Astrocyte (in vitro differentiated cells and primary cell): ENCODE measurements around the gene CERCAM. TPM values are rescaled to one million over a fixed set of nuclear protein-coding genes. Genes with fewer than 3 reads are reported as not detected.
A peak's percentile ranks its signal among the peaks of the same experiment; 100 is the strongest.

Experiments used
- DNase-seq: peaks from one replicate; pipeline ENCODE4 v3.0.0-alpha.2; 2010; ENCODE audit warnings: low read depth
- FAIRE-seq: peaks from 2 replicates; lab custom pipeline; 2011; peaks lifted over from hg19 to GRCh38; lab: Jason Lieb, UNC
- H2AFZ ChIP-seq: 2 replicates; pipeline ENCODE4 v1.6.0; 2012; ENCODE audit warnings: low read depth, low read length, inconsistent platforms
- H3K27ac ChIP-seq: 2 replicates; pipeline ENCODE4 v1.5.1; 2011; ENCODE audit warnings: low read depth, low read length, inconsistent platforms
- H3K27me3 ChIP-seq: 2 replicates; pipeline ENCODE4 v1.6.0; 2011; ENCODE audit warnings: low read length, inconsistent platforms; ENCODE audit not compliant: insufficient read depth
- H3K36me3 ChIP-seq: 2 replicates; pipeline ENCODE4 v1.5.1; 2011; ENCODE audit warnings: low read length, inconsistent platforms; ENCODE audit not compliant: insufficient read depth
- H3K4me1 ChIP-seq: 2 replicates; pipeline ENCODE4 v1.5.1; 2011; ENCODE audit warnings: low read length, inconsistent platforms; ENCODE audit not compliant: insufficient read depth
- H3K4me2 ChIP-seq: 2 replicates; pipeline ENCODE4 v1.6.0; 2012; ENCODE audit warnings: low read length, inconsistent platforms
- H3K4me3 ChIP-seq: 2 replicates; pipeline ENCODE4 v1.5.1; 2011; ENCODE audit warnings: low read depth, mild to moderate bottlenecking, low read length, inconsistent platforms; ENCODE audit not compliant: insufficient read depth
- H3K79me2 ChIP-seq: 2 replicates; pipeline ENCODE4 v1.6.0; 2012; ENCODE audit warnings: mild to moderate bottlenecking, low read length, inconsistent platforms; ENCODE audit not compliant: insufficient read depth
- H3K9ac ChIP-seq: 2 replicates; pipeline ENCODE4 v1.6.0; 2012; ENCODE audit warnings: mild to moderate bottlenecking, low read length, inconsistent platforms
- H3K9me3 ChIP-seq: 2 replicates; pipeline ENCODE4 v1.5.1; 2012; ENCODE audit warnings: low read depth, mild to moderate bottlenecking, low read length, inconsistent platforms; ENCODE audit not compliant: insufficient read depth
- H4K20me1 ChIP-seq: 2 replicates; pipeline ENCODE4 v1.6.0; 2012; ENCODE audit warnings: low read length, inconsistent platforms; ENCODE audit not compliant: insufficient read depth
- H3K27ac Mint-ChIP-seq: one replicate; pipeline ENCODE4 v1.8.0; 2021; ENCODE audit warnings: mild to moderate bottlenecking, mixed read lengths; ENCODE audit not compliant: unreplicated experiment
- H3K27me3 Mint-ChIP-seq: one replicate; pipeline ENCODE4 v1.8.0; 2021; ENCODE audit warnings: low read depth, mixed read lengths; ENCODE audit not compliant: unreplicated experiment
- H3K36me3 Mint-ChIP-seq: one replicate; pipeline ENCODE4 v1.8.0; 2021; ENCODE audit warnings: low read depth, mixed read lengths; ENCODE audit not compliant: unreplicated experiment
- H3K4me1 Mint-ChIP-seq: one replicate; pipeline ENCODE4 v1.8.0; 2021; ENCODE audit warnings: low read depth, mixed read lengths; ENCODE audit not compliant: unreplicated experiment
- H3K4me3 Mint-ChIP-seq: one replicate; pipeline ENCODE4 v1.8.0; 2021; ENCODE audit warnings: mild to moderate bottlenecking, moderate library complexity, mixed read lengths; ENCODE audit not compliant: unreplicated experiment
- H3K9me3 Mint-ChIP-seq: one replicate; pipeline ENCODE4 v1.8.0; 2021; ENCODE audit warnings: mild to moderate bottlenecking, mixed read lengths; ENCODE audit not compliant: unreplicated experiment
- CTCF ChIP-seq: IDR thresholded peaks from 2 replicates; pipeline ENCODE4 v1.5.1; 2011; ENCODE audit warnings: low read depth, mild to moderate bottlenecking, inconsistent platforms, low read length, moderate library complexity; ENCODE audit not compliant: insufficient read depth
- EZH2 ChIP-seq: IDR thresholded peaks from 2 replicates; pipeline ENCODE4 v1.6.1; 2012; ENCODE audit warnings: mild to moderate bottlenecking, low read length, inconsistent platforms; ENCODE audit not compliant: insufficient read depth
- total RNA-seq: library from RNA; stranded (reverse); gene quantifications from 2 replicates; pipeline ENCODE4 v1.2.1, GENCODE V29; 2021

Gene CERCAM
- total RNA-seq, 1 donor from 2014 or later: 66.1 TPM

- Histone ChIP-seq H3K4me3 (peak overlapping the region; percentile 83), H3K9ac (peak overlapping the region; percentile 82), H4K20me1 (peaks cover 23% of the 10 kb centered on the region), H3K27ac (no peak overlapping the region), H3K79me2 (peaks cover 32% of the 10 kb centered on the region), H3K36me3 (peaks cover 11% of the 10 kb centered on the region), H2AFZ (peak overlapping the region; percentile 26), H3K4me2 (peak overlapping the region; percentile 85), H3K4me1 (peaks cover 12% of the 10 kb centered on the region), H3K27me3 (no peaks in the 10 kb centered on the region), H3K9me3 (no peaks in the 10 kb centered on the region)
- Mint-ChIP-seq H3K4me3 (peak overlapping the region; percentile 88), H3K27me3 (peaks cover 2% of the 10 kb centered on the region), H3K27ac (peak overlapping the region; percentile 41), H3K4me1 (peaks cover 2% of the 10 kb centered on the region), H3K36me3 (peaks cover 12% of the 10 kb centered on the region), H3K9me3 (peaks cover 1% of the 10 kb centered on the region)
- no peak for FAIRE-seq
- DNase-seq: no peak
- TF ChIP-seq CTCF (no peak), EZH2 (no peak)
These were observed 36.5 kb downstream of the CERCAM start for GRCh38 chr9:128457207-128457606.

GRCh38 chr9:128459011-128459410, 38.4 kb downstream of the CERCAM start:
- Histone ChIP-seq H3K4me2 (no peak overlapping the region), H3K27me3 (no peaks in the 10 kb centered on the region), H3K9ac (no peak overlapping the region), H3K4me1 (peaks cover 12% of the 10 kb centered on the region), H3K27ac (no peak overlapping the region), H3K36me3 (peaks cover 17% of the 10 kb centered on the region), H4K20me1 (peaks cover 23% of the 10 kb centered on the region), H3K4me3 (no peak overlapping the region), H3K9me3 (no peaks in the 10 kb centered on the region), H3K79me2 (peaks cover 32% of the 10 kb centered on the region), H2AFZ (no peak overlapping the region)
- H3K4me1 Mint-ChIP-seq: peaks cover 2% of the 10 kb centered on the region
- no peak overlapping the region for H3K27ac Mint-ChIP-seq
- H3K9me3 Mint-ChIP-seq: peaks cover 1% of the 10 kb centered on the region
- no peak for DNase-seq
- H3K4me3 Mint-ChIP-seq: peak overlapping the region; percentile 11
- H3K36me3 Mint-ChIP-seq: peaks cover 18% of the 10 kb centered on the region
- no peaks in the 10 kb centered on the region for H3K27me3 Mint-ChIP-seq
- FAIRE-seq: no peak
- TF ChIP-seq CTCF (no peak), EZH2 (no peak)

- H4K20me1 ChIP-seq: no peaks in the 10 kb centered on the region
- H3K27me3 ChIP-seq: no peaks in the 10 kb centered on the region
- no peak overlapping the region for H3K27ac ChIP-seq
- H3K27me3 Mint-ChIP-seq: no peaks in the 10 kb centered on the region
- H3K27ac Mint-ChIP-seq: no peak overlapping the region
- H3K4me3 Mint-ChIP-seq: no peak overlapping the region
- H3K4me2 ChIP-seq: no peak overlapping the region
- DNase-seq (no peak), FAIRE-seq (no peak)
- H3K9ac ChIP-seq: no peak overlapping the region
- no peaks in the 10 kb centered on the region for H3K9me3 ChIP-seq
- no peak overlapping the region for H2AFZ ChIP-seq
- H3K36me3 ChIP-seq: peaks cover 20% of the 10 kb centered on the region
- H3K4me3 ChIP-seq: no peak overlapping the region
- no peaks in the 10 kb centered on the region for H3K4me1 ChIP-seq
- no peaks in the 10 kb centered on the region for H3K9me3 Mint-ChIP-seq
- H3K4me1 Mint-ChIP-seq: no peaks in the 10 kb centered on the region
- no peaks in the 10 kb centered on the region for H3K79me2 ChIP-seq
- TF ChIP-seq CTCF (no peak), EZH2 (no peak)
- H3K36me3 Mint-ChIP-seq: peaks cover 20% of the 10 kb centered on the region
These were observed 48.4 kb downstream of the CERCAM start for GRCh38 chr9:128469070-128469469.
